ENCODE results near the gene PTPRN2.
"Not testable (repeated sequence)": the region's sequence is repeated elsewhere in the genome, so short reads cannot be mapped to it uniquely, and the experiment has no call there.

PTPRN2 gene

DNA sequence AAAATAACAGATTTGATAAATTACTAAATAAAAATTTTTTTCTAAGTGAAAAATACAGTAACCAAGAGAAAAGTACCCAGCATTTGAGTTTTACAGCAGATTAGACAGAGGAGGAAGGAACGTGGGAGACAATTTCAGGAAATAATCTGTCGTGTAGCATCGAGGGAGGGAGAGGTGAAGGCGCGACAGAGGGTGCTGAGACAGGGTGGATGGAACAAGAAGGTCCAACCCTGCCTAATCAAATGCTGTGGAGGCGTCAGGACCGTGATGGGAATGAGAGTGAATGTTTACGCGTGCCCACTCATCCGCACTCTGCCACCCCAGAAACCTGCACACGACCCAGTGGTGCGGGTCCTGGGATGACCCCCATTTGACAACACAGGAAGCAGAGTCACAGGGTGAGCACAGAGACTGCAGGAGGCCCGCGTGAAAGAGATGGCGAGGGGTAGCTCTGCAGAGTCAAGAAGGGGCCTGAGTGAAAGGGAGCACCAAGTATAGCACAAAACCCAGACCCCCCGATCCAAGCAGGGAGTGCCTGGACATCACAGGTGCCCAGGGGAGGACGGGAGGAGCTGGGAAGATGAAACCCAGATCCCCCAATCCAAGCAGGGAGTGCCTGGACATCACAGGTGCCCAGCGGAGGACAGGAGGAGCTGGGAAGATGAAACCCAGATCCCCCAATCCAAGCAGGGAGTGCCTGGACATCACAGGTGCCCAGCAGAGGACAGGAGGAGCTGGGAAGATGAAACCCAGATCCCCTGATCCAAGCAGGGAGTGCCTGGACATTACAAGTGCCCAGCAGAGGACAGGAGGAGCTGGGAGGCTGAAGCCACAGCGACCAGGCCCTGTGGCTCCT is 691.9 kb downstream of the PTPRN2 start:
- POLR2A ChIA-PET: no interaction called here
- TF ChIP-seq, protein P1, sequence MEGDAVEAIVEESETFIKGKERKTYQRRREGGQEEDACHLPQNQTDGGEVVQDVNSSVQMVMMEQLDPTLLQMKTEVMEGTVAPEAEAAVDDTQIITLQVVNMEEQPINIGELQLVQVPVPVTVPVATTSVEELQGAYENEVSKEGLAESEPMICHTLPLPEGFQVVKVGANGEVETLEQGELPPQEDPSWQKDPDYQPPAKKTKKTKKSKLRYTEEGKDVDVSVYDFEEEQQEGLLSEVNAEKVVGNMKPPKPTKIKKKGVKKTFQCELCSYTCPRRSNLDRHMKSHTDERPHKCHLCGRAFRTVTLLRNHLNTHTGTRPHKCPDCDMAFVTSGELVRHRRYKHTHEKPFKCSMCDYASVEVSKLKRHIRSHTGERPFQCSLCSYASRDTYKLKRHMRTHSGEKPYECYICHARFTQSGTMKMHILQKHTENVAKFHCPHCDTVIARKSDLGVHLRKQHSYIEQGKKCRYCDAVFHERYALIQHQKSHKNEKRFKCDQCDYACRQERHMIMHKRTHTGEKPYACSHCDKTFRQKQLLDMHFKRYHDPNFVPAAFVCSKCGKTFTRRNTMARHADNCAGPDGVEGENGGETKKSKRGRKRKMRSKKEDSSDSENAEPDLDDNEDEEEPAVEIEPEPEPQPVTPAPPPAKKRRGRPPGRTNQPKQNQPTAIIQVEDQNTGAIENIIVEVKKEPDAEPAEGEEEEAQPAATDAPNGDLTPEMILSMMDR (IDR thresholded peaks at IDR 0.05; ENCODE audit: insufficient read depth, low read length, missing control alignments): no peak
- DNase-seq (ENCODE audit: low read depth, low spot score): no peak
- no peak overlapping the region for H3K4me3 ChIP-seq (ENCODE audit: low read depth, low read length)
- CTCF ChIA-PET: no interaction called here

DNA sequence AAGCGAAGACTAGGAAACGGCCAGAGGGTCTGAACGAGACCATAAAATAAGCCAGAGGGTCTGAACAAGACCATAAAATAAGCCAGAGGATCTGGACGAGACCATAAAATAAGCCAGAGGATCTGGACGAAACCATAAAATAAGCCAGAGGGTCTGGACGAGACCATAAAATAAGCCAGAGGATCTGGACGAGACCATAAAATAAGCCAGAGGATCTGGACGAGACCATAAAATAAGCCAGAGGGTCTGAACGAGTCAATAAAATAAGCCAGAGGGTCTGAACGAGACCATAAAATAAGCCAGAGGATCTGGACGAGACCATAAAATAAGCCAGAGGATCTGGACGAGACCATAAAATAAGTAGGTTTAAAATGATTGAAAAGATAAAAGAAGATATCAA is 692.5 kb downstream of the PTPRN2 start:
- POLR2A ChIA-PET; DNase-seq (ENCODE audit: low read depth, low spot score); H3K4me3 ChIP-seq (ENCODE audit: low read depth, low read length); CTCF ChIA-PET: not testable (repeated sequence)

- H3K4me3 ChIP-seq (ENCODE audit: low read depth, low read length): no peak overlapping the region
- ChIA-PET POLR2A (no interaction called here), CTCF (no interaction called here)
- DNase-seq (ENCODE audit: low read depth, low spot score): no peak
- TF ChIP-seq, protein P1 (IDR thresholded peaks at IDR 0.05; ENCODE audit: insufficient read depth, low read length, missing control alignments): no peak
These were observed 694.0 kb downstream of the PTPRN2 start for GRCh38 chr7:157893535-157894044.

DNA sequence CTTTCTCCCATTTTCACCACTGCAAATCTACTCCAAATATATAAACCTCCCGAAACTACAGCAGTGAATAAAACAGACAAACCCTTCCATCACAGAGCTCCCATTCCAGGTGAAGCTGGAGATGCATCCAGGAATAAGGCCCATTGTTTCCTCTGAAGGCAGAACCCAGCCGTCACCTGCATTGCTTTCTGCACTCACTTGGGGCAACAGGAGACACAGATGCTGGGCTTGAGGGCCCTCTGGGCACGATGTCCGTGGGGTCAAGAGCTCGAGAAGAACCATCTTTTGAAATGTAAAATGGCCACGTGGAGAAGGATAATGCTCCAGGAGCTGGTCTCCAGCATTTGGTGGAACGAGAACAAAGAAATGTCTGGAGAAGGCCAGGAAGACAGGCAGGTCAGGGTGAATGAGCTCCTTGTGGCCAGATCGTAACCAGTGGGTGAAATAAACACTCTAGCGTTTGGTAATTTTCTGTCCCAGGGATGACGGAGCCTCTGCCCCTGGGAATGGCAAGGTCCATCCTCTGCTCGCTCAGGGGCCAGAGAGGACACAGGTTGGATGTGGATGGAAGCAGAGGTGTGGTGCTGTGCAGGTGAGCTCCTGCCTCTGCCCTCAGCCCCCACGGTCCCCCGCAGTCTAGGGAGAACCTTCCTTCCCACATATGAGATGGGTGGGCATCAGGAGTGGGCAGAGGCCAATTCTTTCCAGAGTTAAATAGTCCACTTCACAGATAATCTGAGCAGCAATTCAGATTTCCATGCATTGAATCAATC is 694.7 kb downstream of the PTPRN2 start:
- TF ChIP-seq, protein P1 (IDR thresholded peaks at IDR 0.05; ENCODE audit: insufficient read depth, low read length, missing control alignments): no peak
- no peak for DNase-seq (ENCODE audit: low read depth, low spot score)
- POLR2A ChIA-PET: no interaction called here
- H3K4me3 ChIP-seq (ENCODE audit: low read depth, low read length): no peak overlapping the region
- CTCF ChIA-PET: no interaction called here

GRCh38 chr7:157890921-157891401 is 696.7 kb downstream of the PTPRN2 start:
- no peak overlapping the region for H3K4me3 ChIP-seq (ENCODE audit: low read depth, low read length)
- TF ChIP-seq, protein P1 (IDR thresholded peaks at IDR 0.05; ENCODE audit: insufficient read depth, low read length, missing control alignments): no peak
- ChIA-PET POLR2A (no interaction called here), CTCF (no interaction called here)
- DNase-seq (ENCODE audit: low read depth, low spot score): no peak

DNA sequence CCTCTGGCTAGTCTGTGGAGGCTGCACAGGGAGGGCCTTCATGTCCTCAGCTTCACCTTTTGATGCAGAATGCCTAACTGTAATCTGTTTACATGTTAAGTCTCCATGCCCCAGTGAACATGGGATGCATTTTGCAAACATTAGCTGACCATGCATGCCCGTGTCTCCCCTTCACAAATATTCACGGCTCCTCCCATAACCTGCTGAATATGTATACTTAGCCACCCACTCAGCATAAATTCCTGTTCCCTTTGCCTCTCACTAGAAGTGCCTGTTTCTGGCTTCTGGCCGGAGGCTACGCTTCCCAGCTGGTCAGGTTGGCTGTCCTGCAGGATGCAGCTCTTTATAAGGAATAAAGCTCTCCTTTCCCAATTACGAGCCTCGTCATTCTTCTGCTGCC is 698.1 kb downstream of the PTPRN2 start:
- H3K4me3 ChIP-seq (ENCODE audit: low read depth, low read length): no peak overlapping the region
- DNase-seq (ENCODE audit: low read depth, low spot score): no peak
- ChIA-PET CTCF (no interaction called here), POLR2A (no interaction called here)
- TF ChIP-seq, protein P1 (IDR thresholded peaks at IDR 0.05; ENCODE audit: insufficient read depth, low read length, missing control alignments): no peak

All from AG04449 (cell line).